ENCODE measurements around the gene OR8G5. TPM values are rescaled to one million over a fixed set of nuclear protein-coding genes. Genes with fewer than 3 reads are reported as not detected.
"Not testable (repeated sequence)": the region's sequence is repeated elsewhere in the genome, so short reads cannot be mapped to it uniquely, and the experiment has no call there.

OR8G5 gene
- total RNA-seq, 1 experiment from 2014 or later, result not detected

DNA sequence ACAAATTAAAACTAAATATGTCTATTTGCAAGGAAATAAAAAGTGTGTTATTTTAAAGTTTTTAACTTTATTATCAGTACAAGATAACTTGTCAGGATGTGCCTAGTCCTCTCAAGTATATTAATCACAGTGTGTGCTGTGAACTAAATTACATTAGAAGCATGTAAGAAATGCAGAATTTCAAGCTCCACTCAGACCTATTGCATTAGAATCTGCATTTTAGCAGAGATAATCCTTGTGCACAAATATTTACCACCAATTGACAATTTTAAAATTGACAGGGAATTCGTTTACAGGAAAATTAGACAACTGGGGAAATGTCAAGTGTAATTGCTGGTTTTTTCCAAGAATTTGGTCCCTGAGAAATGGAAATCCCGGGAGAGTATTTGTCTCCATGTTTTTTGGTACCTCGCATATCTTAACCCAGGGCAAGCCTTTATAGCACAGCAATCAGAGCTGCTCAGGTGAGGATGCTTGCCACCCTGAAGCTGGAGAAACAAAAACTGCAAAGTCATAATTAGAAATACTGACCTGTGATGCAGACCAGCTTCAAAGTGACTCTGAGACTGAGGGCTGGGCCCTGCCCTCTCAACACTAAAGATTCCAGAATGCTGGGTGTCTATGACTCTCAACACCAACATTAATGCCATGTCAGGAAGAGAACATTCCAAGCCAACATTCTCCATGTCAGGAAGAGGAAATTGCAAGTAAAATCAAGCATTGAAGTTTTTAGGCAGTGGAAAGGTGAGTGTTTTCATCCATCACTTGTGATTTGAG lies 15.4 kb upstream of the OR8G5 start, which contains the start of gene OR8G1:
Gene OR8G1 (plus strand): TSS at position 475 of the 777 bp plus-strand sequence. CDS start 8,581 bp downstream, outside the sequence.
- DNase-seq (ENCODE audit: low spot score) (no peak), ATAC-seq (no peak)
- no peak within 1 kb of the TSS for H3K27ac Mint-ChIP-seq
- ChIA-PET CTCF (no interaction called here), POLR2A (no interaction called here)
- H3K9me3 Mint-ChIP-seq, result no peaks in the 10 kb centered on the region
- no peak within 1 kb of the TSS for H3K4me3 Mint-ChIP-seq
- no peaks in the 10 kb centered on the region for H3K4me1 Mint-ChIP-seq
- H3K27me3 Mint-ChIP-seq (ENCODE audit: low read depth), result no peaks in the 10 kb centered on the region
- TF ChIP-seq GABPB1 (CRISPR knock-in tag; IDR thresholded peaks at IDR 0.05), result no peak
- TF ChIP-seq CBFB (CRISPR knock-in tag; IDR thresholded peaks at IDR 0.05; ENCODE audit: low read depth), result no peak
- TF ChIP-seq, protein P1, sequence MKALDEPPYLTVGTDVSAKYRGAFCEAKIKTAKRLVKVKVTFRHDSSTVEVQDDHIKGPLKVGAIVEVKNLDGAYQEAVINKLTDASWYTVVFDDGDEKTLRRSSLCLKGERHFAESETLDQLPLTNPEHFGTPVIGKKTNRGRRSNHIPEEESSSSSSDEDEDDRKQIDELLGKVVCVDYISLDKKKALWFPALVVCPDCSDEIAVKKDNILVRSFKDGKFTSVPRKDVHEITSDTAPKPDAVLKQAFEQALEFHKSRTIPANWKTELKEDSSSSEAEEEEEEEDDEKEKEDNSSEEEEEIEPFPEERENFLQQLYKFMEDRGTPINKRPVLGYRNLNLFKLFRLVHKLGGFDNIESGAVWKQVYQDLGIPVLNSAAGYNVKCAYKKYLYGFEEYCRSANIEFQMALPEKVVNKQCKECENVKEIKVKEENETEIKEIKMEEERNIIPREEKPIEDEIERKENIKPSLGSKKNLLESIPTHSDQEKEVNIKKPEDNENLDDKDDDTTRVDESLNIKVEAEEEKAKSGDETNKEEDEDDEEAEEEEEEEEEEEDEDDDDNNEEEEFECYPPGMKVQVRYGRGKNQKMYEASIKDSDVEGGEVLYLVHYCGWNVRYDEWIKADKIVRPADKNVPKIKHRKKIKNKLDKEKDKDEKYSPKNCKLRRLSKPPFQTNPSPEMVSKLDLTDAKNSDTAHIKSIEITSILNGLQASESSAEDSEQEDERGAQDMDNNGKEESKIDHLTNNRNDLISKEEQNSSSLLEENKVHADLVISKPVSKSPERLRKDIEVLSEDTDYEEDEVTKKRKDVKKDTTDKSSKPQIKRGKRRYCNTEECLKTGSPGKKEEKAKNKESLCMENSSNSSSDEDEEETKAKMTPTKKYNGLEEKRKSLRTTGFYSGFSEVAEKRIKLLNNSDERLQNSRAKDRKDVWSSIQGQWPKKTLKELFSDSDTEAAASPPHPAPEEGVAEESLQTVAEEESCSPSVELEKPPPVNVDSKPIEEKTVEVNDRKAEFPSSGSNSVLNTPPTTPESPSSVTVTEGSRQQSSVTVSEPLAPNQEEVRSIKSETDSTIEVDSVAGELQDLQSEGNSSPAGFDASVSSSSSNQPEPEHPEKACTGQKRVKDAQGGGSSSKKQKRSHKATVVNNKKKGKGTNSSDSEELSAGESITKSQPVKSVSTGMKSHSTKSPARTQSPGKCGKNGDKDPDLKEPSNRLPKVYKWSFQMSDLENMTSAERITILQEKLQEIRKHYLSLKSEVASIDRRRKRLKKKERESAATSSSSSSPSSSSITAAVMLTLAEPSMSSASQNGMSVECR (CRISPR knock-in tag; IDR thresholded peaks at IDR 0.05; ENCODE audit: borderline replicate concordance), result no peak
- TF ChIP-seq ZBTB21 (CRISPR knock-in tag; IDR thresholded peaks at IDR 0.05; ENCODE audit: borderline replicate concordance), result no peak
- TF ChIP-seq, protein P2, sequence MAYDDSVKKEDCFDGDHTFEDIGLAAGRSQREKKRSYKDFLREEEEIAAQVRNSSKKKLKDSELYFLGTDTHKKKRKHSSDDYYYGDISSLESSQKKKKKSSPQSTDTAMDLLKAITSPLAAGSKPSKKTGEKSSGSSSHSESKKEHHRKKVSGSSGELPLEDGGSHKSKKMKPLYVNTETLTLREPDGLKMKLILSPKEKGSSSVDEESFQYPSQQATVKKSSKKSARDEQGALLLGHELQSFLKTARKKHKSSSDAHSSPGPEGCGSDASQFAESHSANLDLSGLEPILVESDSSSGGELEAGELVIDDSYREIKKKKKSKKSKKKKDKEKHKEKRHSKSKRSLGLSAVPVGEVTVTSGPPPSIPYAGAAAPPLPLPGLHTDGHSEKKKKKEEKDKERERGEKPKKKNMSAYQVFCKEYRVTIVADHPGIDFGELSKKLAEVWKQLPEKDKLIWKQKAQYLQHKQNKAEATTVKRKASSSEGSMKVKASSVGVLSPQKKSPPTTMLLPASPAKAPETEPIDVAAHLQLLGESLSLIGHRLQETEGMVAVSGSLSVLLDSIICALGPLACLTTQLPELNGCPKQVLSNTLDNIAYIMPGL (CRISPR knock-in tag; IDR thresholded peaks at IDR 0.05), result no peak
- H3K36me3 Mint-ChIP-seq, result no peaks in the 10 kb centered on the region

DNA sequence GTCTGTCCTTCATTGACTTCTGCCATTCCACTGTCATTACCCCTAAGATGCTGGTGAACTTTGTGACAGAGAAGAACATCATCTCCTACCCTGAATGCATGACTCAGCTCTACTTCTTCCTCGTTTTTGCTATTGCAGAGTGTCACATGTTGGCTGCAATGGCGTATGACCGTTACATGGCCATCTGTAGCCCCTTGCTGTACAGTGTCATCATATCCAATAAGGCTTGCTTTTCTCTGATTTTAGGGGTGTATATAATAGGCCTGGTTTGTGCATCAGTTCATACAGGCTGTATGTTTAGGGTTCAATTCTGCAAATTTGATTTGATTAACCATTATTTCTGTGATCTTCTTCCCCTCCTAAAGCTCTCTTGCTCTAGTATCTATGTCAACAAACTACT lies 6.3 kb upstream of the OR8G5 start:
- POLR2A ChIA-PET; H3K36me3 Mint-ChIP-seq; CTCF ChIA-PET; H3K4me3 Mint-ChIP-seq; DNase-seq (ENCODE audit: low spot score); ATAC-seq; H3K9me3 Mint-ChIP-seq; H3K27me3 Mint-ChIP-seq (ENCODE audit: low read depth); H3K4me1 Mint-ChIP-seq; H3K27ac Mint-ChIP-seq: not testable (repeated sequence)

DNA sequence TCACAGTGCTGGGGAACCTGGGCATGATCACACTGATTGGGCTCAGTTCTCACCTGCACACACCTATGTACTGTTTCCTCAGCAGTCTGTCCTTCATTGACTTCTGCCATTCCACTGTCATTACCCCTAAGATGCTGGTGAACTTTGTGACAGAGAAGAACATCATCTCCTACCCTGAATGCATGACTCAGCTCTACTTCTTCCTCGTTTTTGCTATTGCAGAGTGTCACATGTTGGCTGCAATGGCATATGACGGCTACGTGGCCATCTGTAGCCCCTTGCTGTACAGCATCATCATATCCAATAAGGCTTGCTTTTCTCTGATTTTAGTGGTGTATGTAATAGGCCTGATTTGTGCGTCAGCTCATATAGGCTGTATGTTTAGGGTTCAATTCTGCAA lies 8.9 kb downstream of the OR8G5 start:
- H3K4me3 Mint-ChIP-seq; CTCF ChIA-PET; DNase-seq (ENCODE audit: low spot score); H3K9me3 Mint-ChIP-seq; H3K36me3 Mint-ChIP-seq; POLR2A ChIA-PET; H3K27me3 Mint-ChIP-seq (ENCODE audit: low read depth); H3K27ac Mint-ChIP-seq; ATAC-seq; H3K4me1 Mint-ChIP-seq: not testable (repeated sequence)

DNA sequence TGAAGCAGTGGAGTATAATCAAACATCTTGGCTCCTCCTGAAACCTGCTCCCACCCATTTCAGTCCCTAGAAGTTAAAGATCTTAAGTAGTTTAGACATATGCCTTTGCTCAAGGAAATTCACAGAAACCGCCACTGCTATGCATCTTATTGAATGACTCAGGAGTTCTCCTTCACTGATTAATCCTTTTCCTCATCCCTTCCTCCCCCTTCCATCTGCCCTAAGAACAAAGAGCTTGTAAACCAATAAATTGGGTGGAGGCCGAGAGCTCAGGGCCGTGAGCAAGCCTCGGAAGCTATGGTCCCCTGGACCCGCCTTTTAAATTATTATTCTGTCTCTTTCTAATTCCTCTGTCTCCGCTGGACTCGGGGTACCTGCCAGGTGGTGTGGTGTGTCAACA lies 14.7 kb downstream of the OR8G5 start:
- POLR2A ChIA-PET; H3K9me3 Mint-ChIP-seq; ATAC-seq; H3K36me3 Mint-ChIP-seq; H3K4me3 Mint-ChIP-seq; H3K27me3 Mint-ChIP-seq (ENCODE audit: low read depth); H3K27ac Mint-ChIP-seq; DNase-seq (ENCODE audit: low spot score): not testable (repeated sequence)
- CTCF ChIA-PET, result interaction anchor here (0.9 kb wide), 1 partner anchor 199 kb away, joined by 4 read pairs; no protein-coding TSS in a partner anchor
- H3K4me1 Mint-ChIP-seq, result peaks cover 21% of the 10 kb centered on the region

DNA sequence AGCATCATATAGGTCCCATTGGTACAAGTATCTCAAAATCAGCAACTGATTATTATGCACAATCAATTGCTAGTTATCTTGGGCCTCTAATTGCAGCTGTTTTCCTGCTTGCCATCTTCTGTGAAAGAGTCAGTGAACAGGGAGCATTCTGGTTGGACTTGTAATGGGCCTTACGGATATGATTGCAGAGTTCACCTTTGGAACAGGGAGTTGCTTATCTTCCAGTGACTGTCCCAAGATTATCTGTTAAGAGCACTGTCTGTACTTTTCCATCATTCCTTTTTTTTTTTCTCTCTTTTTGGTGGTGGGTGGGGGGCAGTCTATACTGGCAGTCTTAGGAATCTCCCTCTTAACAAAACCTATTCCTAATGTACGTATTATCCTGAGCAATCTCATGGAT lies 17.8 kb downstream of the OR8G5 start:
- ATAC-seq (no peak), DNase-seq (ENCODE audit: low spot score) (no peak)
- CTCF ChIA-PET, result interaction anchor here (1.3 to 1.6 kb wide), 3 partner anchors 79 to 205 kb away, joined by 3 to 5 read pairs (median 4); no protein-coding TSS in a partner anchor
- Mint-ChIP-seq H3K4me3 (no peak overlapping the region), H3K4me1 (peaks cover 21% of the 10 kb centered on the region), H3K27me3 (ENCODE audit: low read depth) (no peaks in the 10 kb centered on the region), H3K9me3 (no peaks in the 10 kb centered on the region), H3K36me3 (no peaks in the 10 kb centered on the region), H3K27ac (no peak overlapping the region)
- POLR2A ChIA-PET, result no interaction called here
- TF ChIP-seq NFE2L1 (CRISPR knock-in tag; IDR thresholded peaks at IDR 0.05) (no peak), RORB (CRISPR knock-in tag; IDR thresholded peaks at IDR 0.05) (no peak), CBFB (CRISPR knock-in tag; IDR thresholded peaks at IDR 0.05; ENCODE audit: low read depth) (no peak), ZNF416 (CRISPR knock-in tag; IDR thresholded peaks at IDR 0.05) (no peak), SOX15 (CRISPR knock-in tag; IDR thresholded peaks at IDR 0.05) (no peak), ETV6 (CRISPR knock-in tag; IDR thresholded peaks at IDR 0.05) (no peak)
- TF ChIP-seq, protein P3, sequence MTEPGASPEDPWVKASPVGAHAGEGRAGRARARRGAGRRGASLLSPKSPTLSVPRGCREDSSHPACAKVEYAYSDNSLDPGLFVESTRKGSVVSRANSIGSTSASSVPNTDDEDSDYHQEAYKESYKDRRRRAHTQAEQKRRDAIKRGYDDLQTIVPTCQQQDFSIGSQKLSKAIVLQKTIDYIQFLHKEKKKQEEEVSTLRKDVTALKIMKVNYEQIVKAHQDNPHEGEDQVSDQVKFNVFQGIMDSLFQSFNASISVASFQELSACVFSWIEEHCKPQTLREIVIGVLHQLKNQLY (CRISPR knock-in tag; IDR thresholded peaks at IDR 0.05), result no peak
- TF ChIP-seq, protein P4, sequence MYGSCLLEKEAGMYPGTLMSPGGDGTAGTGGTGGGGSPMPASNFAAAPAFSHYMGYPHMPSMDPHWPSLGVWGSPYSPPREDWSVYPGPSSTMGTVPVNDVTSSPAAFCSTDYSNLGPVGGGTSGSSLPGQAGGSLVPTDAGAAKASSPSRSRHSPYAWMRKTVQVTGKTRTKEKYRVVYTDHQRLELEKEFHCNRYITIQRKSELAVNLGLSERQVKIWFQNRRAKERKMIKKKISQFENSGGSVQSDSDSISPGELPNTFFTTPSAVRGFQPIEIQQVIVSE (CRISPR knock-in tag; IDR thresholded peaks at IDR 0.05; ENCODE audit: borderline replicate concordance), result no peak
- TF ChIP-seq, protein P5, sequence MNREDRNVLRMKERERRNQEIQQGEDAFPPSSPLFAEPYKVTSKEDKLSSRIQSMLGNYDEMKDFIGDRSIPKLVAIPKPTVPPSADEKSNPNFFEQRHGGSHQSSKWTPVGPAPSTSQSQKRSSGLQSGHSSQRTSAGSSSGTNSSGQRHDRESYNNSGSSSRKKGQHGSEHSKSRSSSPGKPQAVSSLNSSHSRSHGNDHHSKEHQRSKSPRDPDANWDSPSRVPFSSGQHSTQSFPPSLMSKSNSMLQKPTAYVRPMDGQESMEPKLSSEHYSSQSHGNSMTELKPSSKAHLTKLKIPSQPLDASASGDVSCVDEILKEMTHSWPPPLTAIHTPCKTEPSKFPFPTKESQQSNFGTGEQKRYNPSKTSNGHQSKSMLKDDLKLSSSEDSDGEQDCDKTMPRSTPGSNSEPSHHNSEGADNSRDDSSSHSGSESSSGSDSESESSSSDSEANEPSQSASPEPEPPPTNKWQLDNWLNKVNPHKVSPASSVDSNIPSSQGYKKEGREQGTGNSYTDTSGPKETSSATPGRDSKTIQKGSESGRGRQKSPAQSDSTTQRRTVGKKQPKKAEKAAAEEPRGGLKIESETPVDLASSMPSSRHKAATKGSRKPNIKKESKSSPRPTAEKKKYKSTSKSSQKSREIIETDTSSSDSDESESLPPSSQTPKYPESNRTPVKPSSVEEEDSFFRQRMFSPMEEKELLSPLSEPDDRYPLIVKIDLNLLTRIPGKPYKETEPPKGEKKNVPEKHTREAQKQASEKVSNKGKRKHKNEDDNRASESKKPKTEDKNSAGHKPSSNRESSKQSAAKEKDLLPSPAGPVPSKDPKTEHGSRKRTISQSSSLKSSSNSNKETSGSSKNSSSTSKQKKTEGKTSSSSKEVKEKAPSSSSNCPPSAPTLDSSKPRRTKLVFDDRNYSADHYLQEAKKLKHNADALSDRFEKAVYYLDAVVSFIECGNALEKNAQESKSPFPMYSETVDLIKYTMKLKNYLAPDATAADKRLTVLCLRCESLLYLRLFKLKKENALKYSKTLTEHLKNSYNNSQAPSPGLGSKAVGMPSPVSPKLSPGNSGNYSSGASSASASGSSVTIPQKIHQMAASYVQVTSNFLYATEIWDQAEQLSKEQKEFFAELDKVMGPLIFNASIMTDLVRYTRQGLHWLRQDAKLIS (CRISPR knock-in tag; IDR thresholded peaks at IDR 0.05; ENCODE audit: borderline replicate concordance), result no peak

Data from WTC11 (cell line).